OCI-LY3 (cell line): ENCODE data around the gene EMD.

Source experiments
- EZH2phosphoT487 ChIP-seq: fragments of 200-600 bp; shearing (Covaris generic); IDR thresholded peaks from 2 replicates; pipeline ENCODE4 v1.6.1; 2018; ENCODE audit warnings: antibody characterized with exemption, mixed run types, low read depth
- TF ChIP-seq, protein P1 (sequence below): fragments of 200-600, 300-600 bp; sonication (generic); IDR thresholded peaks from 2 replicates; pipeline ENCODE4 v1.5.1; 2014; ENCODE audit warnings: antibody characterized with exemption, low read length, low read depth

DNA sequence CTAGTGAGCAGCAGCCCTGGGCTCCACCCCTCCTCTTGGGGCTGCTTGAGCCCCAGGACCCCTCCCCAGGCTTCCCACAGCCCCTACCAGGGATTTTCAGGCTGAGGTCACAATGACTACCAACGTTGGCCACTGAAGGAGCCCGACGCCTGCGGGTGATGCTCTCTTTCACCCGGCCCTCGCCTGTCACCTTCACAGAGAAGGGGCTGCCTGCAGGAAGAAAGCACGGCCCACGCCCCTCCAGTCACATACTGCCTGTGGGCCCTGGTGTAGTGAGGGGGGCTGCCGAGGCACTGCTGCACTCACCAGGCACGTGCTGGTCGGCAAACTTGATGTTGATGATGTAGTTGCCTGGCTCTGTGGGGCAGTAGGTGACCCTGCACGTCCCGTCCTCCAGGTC, 26.6 kb upstream of the EMD start:
- TF ChIP-seq, protein P1, sequence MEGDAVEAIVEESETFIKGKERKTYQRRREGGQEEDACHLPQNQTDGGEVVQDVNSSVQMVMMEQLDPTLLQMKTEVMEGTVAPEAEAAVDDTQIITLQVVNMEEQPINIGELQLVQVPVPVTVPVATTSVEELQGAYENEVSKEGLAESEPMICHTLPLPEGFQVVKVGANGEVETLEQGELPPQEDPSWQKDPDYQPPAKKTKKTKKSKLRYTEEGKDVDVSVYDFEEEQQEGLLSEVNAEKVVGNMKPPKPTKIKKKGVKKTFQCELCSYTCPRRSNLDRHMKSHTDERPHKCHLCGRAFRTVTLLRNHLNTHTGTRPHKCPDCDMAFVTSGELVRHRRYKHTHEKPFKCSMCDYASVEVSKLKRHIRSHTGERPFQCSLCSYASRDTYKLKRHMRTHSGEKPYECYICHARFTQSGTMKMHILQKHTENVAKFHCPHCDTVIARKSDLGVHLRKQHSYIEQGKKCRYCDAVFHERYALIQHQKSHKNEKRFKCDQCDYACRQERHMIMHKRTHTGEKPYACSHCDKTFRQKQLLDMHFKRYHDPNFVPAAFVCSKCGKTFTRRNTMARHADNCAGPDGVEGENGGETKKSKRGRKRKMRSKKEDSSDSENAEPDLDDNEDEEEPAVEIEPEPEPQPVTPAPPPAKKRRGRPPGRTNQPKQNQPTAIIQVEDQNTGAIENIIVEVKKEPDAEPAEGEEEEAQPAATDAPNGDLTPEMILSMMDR, result no peak
- TF ChIP-seq EZH2phosphoT487, result no peak
